Mesendoderm (in vitro differentiated cells): ENCODE measurements around the gene PDZD11. TPM values are rescaled to one million over a fixed set of nuclear protein-coding genes. Genes with fewer than 3 reads are reported as not detected.

Experiments
- DNase-seq: peaks from one replicate; pipeline ENCODE4 v3.0.0; 2013
- H2AK5ac ChIP-seq: 2 replicates; pipeline ENCODE4 v1.6.1; 2013; ENCODE audit warnings: low read length, inconsistent platforms
- H2BK120ac ChIP-seq: 2 replicates; pipeline ENCODE4 v1.6.1; 2013; ENCODE audit warnings: low read depth, mild to moderate bottlenecking, low read length, moderate library complexity, mixed read lengths
- H2BK15ac ChIP-seq: replicated peaks from 2 replicates; pipeline ENCODE4 v1.6.1; 2013; ENCODE audit warnings: low read depth, mild to moderate bottlenecking, moderate library complexity
- H2BK5ac ChIP-seq: 2 replicates; pipeline ENCODE4 v1.6.1; 2013; ENCODE audit warnings: low read length, inconsistent platforms
- H3K18ac ChIP-seq: 2 replicates; pipeline ENCODE4 v1.6.1; 2013; ENCODE audit warnings: mild to moderate bottlenecking, low read length, mixed read lengths
- H3K23ac ChIP-seq: one replicate; pipeline ENCODE4 v1.6.1; 2013; ENCODE audit warnings: low read length
- H3K27ac ChIP-seq: 2 replicates; pipeline ENCODE4 v1.5.1; 2013; ENCODE audit warnings: low read depth, mild to moderate bottlenecking, inconsistent platforms, low read length, moderate library complexity
- H3K27me3 ChIP-seq: 2 replicates; pipeline ENCODE4 v1.6.1; 2013; ENCODE audit warnings: low read length, control low read depth, mild to moderate bottlenecking, inconsistent platforms; ENCODE audit not compliant: insufficient read depth, poor library complexity
- H3K36me3 ChIP-seq: 2 replicates; pipeline ENCODE4 v1.6.1; 2013; ENCODE audit warnings: low read length, inconsistent platforms; ENCODE audit not compliant: control insufficient read depth, insufficient read depth
- H3K4ac ChIP-seq: one replicate; pipeline ENCODE4 v1.6.1; 2013; ENCODE audit warnings: low read depth, mild to moderate bottlenecking, low read length, moderate library complexity
- H3K4me1 ChIP-seq: 2 replicates; pipeline ENCODE4 v1.6.1; 2013; ENCODE audit warnings: low read depth, low read length, inconsistent platforms; ENCODE audit not compliant: control insufficient read depth
- H3K4me2 ChIP-seq: 2 replicates; pipeline ENCODE4 v1.6.1; 2013; ENCODE audit warnings: low read length
- H3K4me3 ChIP-seq: 2 replicates; pipeline ENCODE4 v1.5.1; 2013; ENCODE audit warnings: mild to moderate bottlenecking, low read length
- H3K56ac ChIP-seq: one replicate; pipeline ENCODE4 v1.6.1; 2013; ENCODE audit warnings: low read length
- H3K79me1 ChIP-seq: 2 replicates; pipeline ENCODE4 v1.6.1; 2013; ENCODE audit warnings: low read length, inconsistent platforms
- H3K79me2 ChIP-seq: 2 replicates; pipeline ENCODE4 v1.6.1; 2013; ENCODE audit warnings: mild to moderate bottlenecking, low read length; ENCODE audit not compliant: control insufficient read depth, insufficient read depth
- H3K9ac ChIP-seq: 2 replicates; pipeline ENCODE4 v1.6.1; 2013; ENCODE audit warnings: low read length, inconsistent platforms
- H4K5ac ChIP-seq: one replicate; pipeline ENCODE4 v1.6.1; 2013; ENCODE audit warnings: low read length
- H4K8ac ChIP-seq: one replicate; pipeline ENCODE4 v1.6.1; 2013; ENCODE audit warnings: low read depth, mild to moderate bottlenecking, control low read depth, low read length, moderate library complexity
- WGBS: extraction: QIAGEN DNeasy Blood & Tissue Kit; methylation state at CpG from one replicate; pipeline ENCODE4 v1.1.7; 2013; ENCODE audit warnings: low lambda C conversion rate, missing lambda C conversion rate; ENCODE audit not compliant: insufficient coverage; ENCODE audit errors: extremely low coverage; 5-methylcytosine and 5-hydroxymethylcytosine counted together
- polyA plus RNA-seq, 2 experiments: library from polyadenylated mRNA; stranded (reverse); fragments of 200-250 nt; gene quantifications; one replicate each; pipeline ENCODE4 v1.2.3, GENCODE V29; 2013

PDZD11 gene, protein sequence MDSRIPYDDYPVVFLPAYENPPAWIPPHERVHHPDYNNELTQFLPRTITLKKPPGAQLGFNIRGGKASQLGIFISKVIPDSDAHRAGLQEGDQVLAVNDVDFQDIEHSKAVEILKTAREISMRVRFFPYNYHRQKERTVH
- polyA plus RNA-seq (2013, experiment 1 of 2), result 48.6 TPM
- 46.3 TPM for polyA plus RNA-seq (2013, experiment 2 of 2)

DNA sequence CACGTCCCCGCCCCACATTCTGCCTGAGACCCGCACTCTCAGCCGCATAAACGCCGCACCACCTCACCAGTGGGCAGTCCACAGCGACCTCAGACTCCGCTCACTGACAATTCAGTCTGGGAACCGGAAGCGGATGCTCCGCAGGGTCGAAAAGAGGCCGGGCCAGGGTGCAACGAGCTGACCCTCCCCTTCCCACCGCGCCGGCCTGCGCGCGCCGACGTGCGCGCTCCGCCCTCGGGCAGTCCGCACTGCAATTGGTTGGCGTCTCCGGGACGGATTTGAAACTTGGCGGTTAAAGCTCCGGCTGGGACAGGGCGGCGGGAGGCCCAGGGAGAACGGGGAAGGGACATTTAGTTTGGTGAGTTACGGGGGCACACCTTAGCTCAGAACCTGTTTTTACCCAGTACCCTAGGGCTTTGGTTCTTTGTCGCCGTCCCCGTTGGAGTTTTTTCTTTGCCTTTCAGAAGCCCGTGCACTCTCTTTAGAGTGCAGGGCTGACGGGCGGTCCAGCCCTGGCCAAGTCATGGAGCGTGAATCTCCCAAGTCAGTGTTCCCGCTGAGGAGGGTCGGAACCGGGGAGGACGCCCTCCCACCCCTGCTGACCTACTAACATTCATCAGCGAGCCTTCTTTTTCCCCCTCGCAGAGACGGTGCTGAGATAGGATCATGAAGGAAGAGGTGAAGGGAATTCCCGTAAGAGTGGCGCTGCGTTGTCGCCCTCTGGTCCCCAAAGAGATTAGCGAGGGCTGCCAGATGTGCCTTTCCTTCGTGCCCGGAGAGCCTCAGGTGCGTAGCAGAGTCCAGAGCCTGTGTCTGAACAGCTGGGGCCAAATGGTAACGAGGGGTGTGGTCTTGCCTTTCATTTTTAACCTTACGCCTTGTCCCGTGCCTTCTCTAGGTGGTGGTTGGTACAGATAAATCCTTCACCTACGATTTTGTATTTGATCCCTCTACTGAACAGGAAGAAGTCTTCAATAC lies at the start of gene PDZD11, which contains the start of gene KIF4A:
Gene PDZD11 (minus strand): TSS at position 135 of the 978 bp plus-strand sequence. CDS start 586 bp downstream, outside the sequence.
Gene KIF4A (plus strand): TSS at position 312 of the 978 bp plus-strand sequence. CDS start 355 bp downstream, at position 667.
- Histone ChIP-seq H3K27ac (no peak within 1 kb of the TSS), H3K56ac (peak within 1 kb of the TSS; percentile 95), H3K18ac (no peak within 1 kb of the TSS), H3K9ac (peak within 1 kb of the TSS; percentile 86), H3K4me1 (no peaks in the 10 kb centered on the region), H4K5ac (no peak within 1 kb of the TSS), H3K4ac (peak within 1 kb of the TSS; percentile 55), H3K79me2 (peaks cover 3% of the 10 kb centered on the region), H2BK120ac (no peak within 1 kb of the TSS), H3K79me1 (no peaks in the 10 kb centered on the region), H2BK5ac (no peak within 1 kb of the TSS), H3K36me3 (no peaks in the 10 kb centered on the region), H3K4me3 (peak within 1 kb of the TSS; percentile 85), H3K4me2 (peak within 1 kb of the TSS; percentile 74), H3K23ac (no peak within 1 kb of the TSS), H2AK5ac (no peak within 1 kb of the TSS), H4K8ac (no peak within 1 kb of the TSS), H3K27me3 (no peaks in the 10 kb centered on the region), H2BK15ac (no peak within 1 kb of the TSS)
- no CpG with 5 or more reads among the region's 62 CpGs for WGBS
- DNase-seq, result peak; percentile 87

DNA sequence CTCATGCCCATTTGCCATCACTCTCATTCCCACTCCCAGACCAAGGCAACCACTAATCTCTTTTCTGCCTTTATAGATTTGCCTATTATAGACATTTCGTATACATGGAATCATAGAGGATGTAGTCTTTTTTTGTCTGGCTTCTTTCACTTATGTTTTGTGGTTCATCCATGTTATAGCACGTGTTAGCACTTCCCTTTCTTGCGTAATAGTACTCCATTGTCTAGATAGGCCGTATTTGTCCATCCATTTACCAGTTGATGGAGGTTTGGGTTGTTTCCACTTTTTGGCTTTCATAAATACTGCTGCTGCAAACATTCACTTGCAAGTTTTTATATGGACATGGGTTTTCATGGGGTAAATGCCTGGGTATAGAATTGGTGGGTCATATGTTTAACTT lies 48.6 kb upstream of the PDZD11 start:
- Histone ChIP-seq H3K36me3 (no peaks in the 10 kb centered on the region), H3K9ac (no peak overlapping the region), H3K4me2 (no peak overlapping the region), H3K27ac (no peak overlapping the region), H2BK15ac (no peak overlapping the region), H4K5ac (no peak overlapping the region), H2BK120ac (no peak overlapping the region), H3K79me1 (no peaks in the 10 kb centered on the region), H3K79me2 (no peaks in the 10 kb centered on the region), H3K18ac (no peak overlapping the region), H2AK5ac (no peak overlapping the region), H3K23ac (no peak overlapping the region), H3K4me3 (no peak overlapping the region), H3K4me1 (no peaks in the 10 kb centered on the region), H3K27me3 (no peaks in the 10 kb centered on the region), H3K4ac (no peak overlapping the region), H3K56ac (no peak overlapping the region), H2BK5ac (no peak overlapping the region), H4K8ac (no peak overlapping the region)
- no peak for DNase-seq
- WGBS, result no CpG with 5 or more reads among the region's 4 CpGs

DNA sequence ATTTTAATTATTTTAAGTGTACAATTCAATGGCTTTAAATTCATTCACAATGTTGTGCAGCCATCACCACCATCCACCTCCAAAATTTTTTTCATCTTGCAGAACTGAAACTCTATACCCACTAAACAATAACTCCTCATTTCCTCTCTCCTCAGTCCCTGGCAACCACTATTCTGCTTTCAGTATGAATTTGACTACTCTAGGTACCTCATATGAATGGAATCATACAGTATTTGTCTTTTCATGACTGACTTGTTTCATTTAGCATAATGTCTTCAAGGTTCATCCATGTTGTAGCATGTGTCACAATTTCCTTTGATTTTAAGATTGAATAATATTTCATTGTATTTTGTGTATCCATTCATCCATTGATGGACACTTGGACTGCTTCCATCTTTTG lies 47.0 kb upstream of the PDZD11 start:
- Histone ChIP-seq H3K79me2 (no peaks in the 10 kb centered on the region), H3K4me3 (no peak overlapping the region), H3K4me1 (no peaks in the 10 kb centered on the region), H2AK5ac (no peak overlapping the region), H2BK120ac (no peak overlapping the region), H3K27me3 (no peaks in the 10 kb centered on the region), H3K4ac (no peak overlapping the region), H2BK5ac (no peak overlapping the region), H3K18ac (no peak overlapping the region), H2BK15ac (no peak overlapping the region), H3K79me1 (no peaks in the 10 kb centered on the region), H4K5ac (no peak overlapping the region), H3K56ac (no peak overlapping the region), H3K23ac (no peak overlapping the region), H3K4me2 (no peak overlapping the region), H4K8ac (no peak overlapping the region), H3K9ac (no peak overlapping the region), H3K27ac (no peak overlapping the region), H3K36me3 (no peaks in the 10 kb centered on the region)
- no peak for DNase-seq

DNA sequence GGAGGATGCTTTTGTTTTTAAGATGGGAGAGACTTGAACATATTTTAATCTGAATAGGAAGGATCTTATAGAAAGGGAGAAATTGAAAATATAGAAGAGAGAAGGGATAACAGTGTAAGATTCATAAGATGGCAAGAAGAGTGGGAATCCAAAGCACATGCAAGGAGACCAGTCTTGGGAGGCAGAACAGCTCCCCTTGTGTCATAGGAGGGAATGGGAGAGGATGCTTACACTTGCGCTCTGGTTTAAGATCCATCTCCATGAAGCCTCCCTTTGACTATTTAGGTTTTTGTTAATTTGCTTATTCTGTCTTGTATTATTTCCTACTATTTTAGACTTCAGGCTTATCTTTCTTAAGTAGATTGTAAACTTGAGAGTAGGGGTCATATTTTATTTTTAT lies 42.9 kb upstream of the PDZD11 start:
- no peaks in the 10 kb centered on the region for H3K79me1 ChIP-seq
- peak; percentile 10 for DNase-seq
- no peak overlapping the region for H4K8ac ChIP-seq
- no peak overlapping the region for H4K5ac ChIP-seq
- no peak overlapping the region for H2BK15ac ChIP-seq
- H3K4me1 ChIP-seq, result no peaks in the 10 kb centered on the region
- no peak overlapping the region for H3K18ac ChIP-seq
- WGBS, result no CpG with 5 or more reads among the region's 1 CpG
- no peak overlapping the region for H3K23ac ChIP-seq
- no peak overlapping the region for H3K27ac ChIP-seq
- H2BK120ac ChIP-seq, result no peak overlapping the region
- no peak overlapping the region for H3K4me2 ChIP-seq
- no peak overlapping the region for H2BK5ac ChIP-seq
- H2AK5ac ChIP-seq, result no peak overlapping the region
- H3K56ac ChIP-seq, result no peak overlapping the region
- no peaks in the 10 kb centered on the region for H3K36me3 ChIP-seq
- H3K4ac ChIP-seq, result no peak overlapping the region
- H3K79me2 ChIP-seq, result no peaks in the 10 kb centered on the region
- no peak overlapping the region for H3K4me3 ChIP-seq
- no peaks in the 10 kb centered on the region for H3K27me3 ChIP-seq
- no peak overlapping the region for H3K9ac ChIP-seq

DNA sequence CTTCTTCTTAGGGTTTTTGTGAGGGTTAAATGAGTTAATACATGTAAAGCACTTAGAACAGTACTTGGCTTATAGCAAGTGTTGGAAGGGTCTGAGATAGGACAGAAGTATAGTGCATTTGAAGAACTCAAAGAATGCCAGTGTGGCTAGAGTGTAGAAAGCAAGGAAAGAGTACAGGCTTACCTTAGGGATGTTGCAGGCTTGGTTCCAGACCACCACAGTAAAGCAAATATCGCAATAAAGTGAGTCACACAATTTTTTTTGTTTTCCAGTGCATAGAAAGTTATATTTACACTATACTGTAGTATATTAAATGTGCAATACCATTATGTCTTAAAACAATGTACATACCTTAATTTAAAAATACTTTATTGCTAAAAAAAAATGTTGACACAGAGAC lies 41.4 kb upstream of the PDZD11 start:
- Histone ChIP-seq H2BK5ac (no peak overlapping the region), H3K4me2 (no peak overlapping the region), H2BK120ac (no peak overlapping the region), H4K8ac (no peak overlapping the region), H2AK5ac (no peak overlapping the region), H3K9ac (no peak overlapping the region), H3K27ac (no peak overlapping the region), H3K56ac (no peak overlapping the region), H3K4me3 (no peak overlapping the region), H3K79me2 (no peaks in the 10 kb centered on the region), H3K23ac (no peak overlapping the region), H3K79me1 (no peaks in the 10 kb centered on the region), H3K36me3 (no peaks in the 10 kb centered on the region), H3K4me1 (no peaks in the 10 kb centered on the region), H2BK15ac (no peak overlapping the region), H3K4ac (no peak overlapping the region), H4K5ac (no peak overlapping the region), H3K27me3 (no peaks in the 10 kb centered on the region), H3K18ac (no peak overlapping the region)
- no peak for DNase-seq
- WGBS, result no CpG with 5 or more reads among the region's 1 CpG
